GM19438 (cell line): ENCODE measurements around the gene USP17L12.
"Not testable (repeated sequence)": the region's sequence is repeated elsewhere in the genome, so short reads cannot be mapped to it uniquely, and the experiment has no call there.

Experiments used
- ATAC-seq: cut with Tn5 transposase; IDR thresholded peaks from one replicate; pipeline ENCODE4 v1.9.1; 2021; ENCODE audit warnings: low read depth; ENCODE audit not compliant: unreplicated experiment

USP17L12 gene, protein sequence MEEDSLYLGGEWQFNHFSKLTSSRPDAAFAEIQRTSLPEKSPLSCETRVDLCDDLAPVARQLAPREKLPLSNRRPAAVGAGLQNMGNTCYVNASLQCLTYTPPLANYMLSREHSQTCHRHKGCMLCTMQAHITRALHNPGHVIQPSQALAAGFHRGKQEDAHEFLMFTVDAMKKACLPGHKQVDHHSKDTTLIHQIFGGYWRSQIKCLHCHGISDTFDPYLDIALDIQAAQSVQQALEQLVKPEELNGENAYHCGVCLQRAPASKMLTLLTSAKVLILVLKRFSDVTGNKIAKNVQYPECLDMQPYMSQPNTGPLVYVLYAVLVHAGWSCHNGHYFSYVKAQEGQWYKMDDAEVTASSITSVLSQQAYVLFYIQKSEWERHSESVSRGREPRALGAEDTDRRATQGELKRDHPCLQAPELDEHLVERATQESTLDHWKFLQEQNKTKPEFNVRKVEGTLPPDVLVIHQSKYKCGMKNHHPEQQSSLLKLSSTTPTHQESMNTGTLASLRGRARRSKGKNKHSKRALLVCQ

GRCh38 chr4:9219852-9220251, at the start of gene USP17L12:
TSS of gene USP17L12 (plus strand) at chr4:9220152. CDS start at chr4:9220152, 0 bp downstream.
- not testable (repeated sequence) for ATAC-seq

DNA sequence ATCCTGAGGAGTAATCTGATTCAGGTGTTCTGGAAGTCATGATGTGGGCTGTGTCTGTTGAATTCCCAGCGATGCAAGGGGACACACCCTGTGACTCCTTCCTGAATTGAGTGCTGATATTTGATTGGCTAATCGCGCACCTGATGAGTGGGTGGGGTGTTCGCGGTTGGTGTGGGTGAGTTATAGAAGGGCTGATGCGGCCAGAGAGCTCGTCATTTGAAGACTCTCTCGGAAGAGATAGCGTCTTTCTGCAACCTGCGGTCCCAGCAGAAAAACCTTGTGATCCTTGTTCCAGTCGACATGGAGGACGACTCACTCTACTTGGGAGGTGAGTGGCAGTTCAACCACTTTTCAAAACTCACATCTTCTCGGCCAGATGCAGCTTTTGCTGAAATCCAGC, 9.6 kb upstream of the USP17L12 start, which contains the start of gene USP17L10:
USP17L10 (plus strand) TSS at position 301 of the 400 bp plus-strand sequence; CDS start at position 301, 0 bp downstream.
- not testable (repeated sequence) for ATAC-seq

- ATAC-seq = not testable (repeated sequence)
Measured at GRCh38 chr4:9214701-9215100, 5.3 kb upstream of the USP17L12 start.

GRCh38 chr4:9215105-9215504, 4.8 kb upstream of the USP17L12 start, which contains the start of gene USP17L11:
TSS of gene USP17L11 (plus strand) at chr4:9215405. CDS start at chr4:9215405, 0 bp downstream.
- ATAC-seq = not testable (repeated sequence)

DNA sequence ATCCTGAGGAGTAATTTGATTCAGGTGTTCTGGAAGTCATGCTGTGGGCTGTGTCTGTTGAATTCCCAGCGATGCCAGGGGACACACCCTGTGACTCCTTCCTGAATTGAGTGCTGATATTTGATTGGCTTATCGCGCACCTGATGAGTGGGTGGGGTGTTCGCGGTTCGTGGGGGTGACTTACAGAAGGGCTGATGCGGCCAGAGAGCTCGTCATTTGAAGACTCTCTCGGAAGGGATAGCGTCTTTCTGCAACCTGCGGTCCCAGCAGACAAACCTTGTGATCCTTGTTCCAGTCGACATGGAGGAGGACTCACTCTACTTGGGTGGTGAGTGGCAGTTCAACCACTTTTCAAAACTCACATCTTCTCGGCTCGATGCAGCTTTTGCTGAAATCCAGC, 4.6 kb downstream of the USP17L12 start, which contains the start of gene USP17L13:
USP17L13 (plus strand) TSS at position 301 of the 400 bp plus-strand sequence; CDS start at position 301, 0 bp downstream.
- not testable (repeated sequence) for ATAC-seq

DNA sequence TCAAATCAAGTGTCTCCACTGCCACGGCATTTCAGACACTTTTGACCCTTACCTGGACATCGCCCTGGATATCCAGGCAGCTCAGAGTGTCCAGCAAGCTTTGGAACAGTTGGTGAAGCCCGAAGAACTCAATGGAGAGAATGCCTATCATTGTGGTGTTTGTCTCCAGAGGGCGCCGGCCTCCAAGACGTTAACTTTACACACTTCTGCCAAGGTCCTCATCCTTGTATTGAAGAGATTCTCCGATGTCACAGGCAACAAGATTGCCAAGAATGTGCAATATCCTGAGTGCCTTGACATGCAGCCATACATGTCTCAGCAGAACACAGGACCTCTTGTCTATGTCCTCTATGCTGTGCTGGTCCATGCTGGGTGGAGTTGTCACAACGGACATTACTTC, 10.3 kb downstream of the USP17L12 start:
- ATAC-seq = not testable (repeated sequence)

- not testable (repeated sequence) for ATAC-seq
Measured at GRCh38 chr4:9234085-9234484, 14.1 kb downstream of the USP17L12 start, which contains the start of gene USP17L15. TSS of gene USP17L15 (plus strand) at chr4:9234385. CDS start at chr4:9234385, 0 bp downstream.

DNA sequence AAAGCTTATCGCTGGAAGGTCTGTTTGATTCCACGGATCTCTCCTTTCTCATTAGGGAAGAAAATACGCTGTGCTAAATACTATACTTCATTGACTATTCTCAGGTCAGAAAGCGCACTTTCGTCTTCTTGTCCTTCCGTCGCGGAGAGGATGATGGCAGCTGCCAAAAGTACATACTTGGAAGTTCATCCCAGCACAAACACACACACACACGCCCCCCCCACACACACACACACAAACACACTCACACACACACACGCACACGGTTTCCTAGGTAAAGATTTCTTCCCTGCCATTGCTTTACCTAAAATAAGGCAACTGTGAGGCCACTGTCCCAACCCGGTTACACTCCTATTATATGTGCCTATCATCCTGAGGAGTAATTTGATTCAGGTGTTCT, 18.5 kb downstream of the USP17L12 start:
- ATAC-seq = not testable (repeated sequence)

GRCh38 chr4:9243579-9243978, 23.6 kb downstream of the USP17L12 start, which contains the start of gene USP17L17:
TSS of gene USP17L17 (plus strand) at chr4:9243879. CDS start at chr4:9243879, 0 bp downstream.
- not testable (repeated sequence) for ATAC-seq

DNA sequence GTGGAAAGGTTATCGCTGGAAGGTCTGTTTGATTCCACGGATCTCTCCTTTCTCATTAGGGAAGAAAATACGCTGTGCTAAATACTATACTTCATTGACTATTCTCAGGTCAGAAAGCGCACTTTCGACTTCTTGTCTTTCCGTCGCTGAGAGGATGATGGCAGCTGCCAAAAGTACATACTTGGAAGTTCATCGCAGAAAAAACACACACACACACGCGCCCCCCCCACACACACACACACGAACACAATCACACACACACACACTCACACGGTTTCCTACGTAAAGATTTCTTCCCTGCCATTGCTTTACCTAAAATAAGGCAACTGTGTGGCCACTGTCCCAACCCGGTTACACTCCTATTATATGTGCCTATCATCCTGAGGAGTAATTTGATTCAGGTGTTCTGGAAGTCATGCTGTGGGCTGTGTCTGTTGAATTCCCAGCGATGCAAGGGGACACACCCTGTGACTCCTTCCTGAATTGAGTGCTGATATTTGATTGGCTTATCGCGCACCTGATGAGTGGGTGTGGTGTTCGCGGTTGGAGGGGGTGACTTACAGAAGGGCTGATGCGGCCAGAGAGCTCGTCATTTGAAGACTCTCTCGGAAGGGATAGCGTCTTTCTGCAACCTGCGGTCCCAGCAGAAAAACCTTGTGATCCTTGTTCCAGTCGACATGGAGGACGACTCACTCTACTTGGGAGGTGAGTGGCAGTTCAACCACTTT, 28.2 kb downstream of the USP17L12 start, which contains the start of gene USP17L18:
USP17L18 (plus strand) TSS at position 678 of the 728 bp plus-strand sequence; CDS start at position 678, 0 bp downstream.
- ATAC-seq = not testable (repeated sequence)

- ATAC-seq = not testable (repeated sequence)
Measured at GRCh38 chr4:9253078-9253477, 33.1 kb downstream of the USP17L12 start, which contains the start of gene USP17L19. TSS of gene USP17L19 (plus strand) at chr4:9253378. CDS start at chr4:9253378, 0 bp downstream.

DNA sequence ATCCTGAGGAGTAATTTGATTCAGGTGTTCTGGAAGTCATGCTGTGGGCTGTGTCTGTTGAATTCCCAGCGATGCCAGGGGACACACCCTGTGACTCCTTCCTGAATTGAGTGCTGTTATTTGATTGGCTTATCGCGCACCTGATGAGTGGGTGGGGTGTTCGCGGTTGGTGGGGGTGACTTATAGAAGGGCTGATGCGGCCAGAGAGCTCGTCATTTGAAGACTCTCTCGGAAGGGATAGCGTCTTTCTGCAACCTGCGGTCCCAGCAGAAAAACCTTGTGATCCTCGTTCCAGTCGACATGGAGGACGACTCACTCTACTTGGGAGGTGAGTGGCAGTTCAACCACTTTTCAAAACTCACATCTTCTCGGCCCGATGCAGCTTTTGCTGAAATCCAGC, 37.9 kb downstream of the USP17L12 start, which contains the start of gene USP17L20:
USP17L20 (plus strand) TSS at position 301 of the 400 bp plus-strand sequence; CDS start at position 301, 0 bp downstream.
- ATAC-seq = not testable (repeated sequence)

DNA sequence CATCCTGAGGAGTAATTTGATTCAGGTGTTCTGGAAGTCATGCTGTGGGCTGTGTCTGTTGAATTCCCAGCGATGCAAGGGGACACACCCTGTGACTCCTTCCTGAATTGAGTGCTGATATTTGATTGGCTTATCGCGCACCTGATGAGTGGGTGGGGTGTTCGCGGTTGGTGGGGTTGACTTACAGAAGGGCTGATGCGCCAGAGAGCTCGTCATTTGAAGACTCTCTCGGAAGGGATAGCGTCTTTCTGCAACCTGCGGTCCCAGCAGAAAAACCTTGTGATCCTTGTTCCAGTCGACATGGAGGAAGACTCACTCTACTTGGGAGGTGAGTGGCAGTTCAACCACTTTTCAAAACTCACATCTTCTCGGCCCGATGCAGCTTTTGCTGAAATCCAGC, 42.6 kb downstream of the USP17L12 start, which contains the start of gene USP17L21:
USP17L21 (plus strand) TSS at position 301 of the 400 bp plus-strand sequence; CDS start at position 301, 0 bp downstream.
- not testable (repeated sequence) for ATAC-seq

GRCh38 chr4:9267319-9267718, 47.4 kb downstream of the USP17L12 start, which contains the start of gene USP17L22:
TSS of gene USP17L22 (plus strand) at chr4:9267619. CDS start at chr4:9267619, 0 bp downstream.
- not testable (repeated sequence) for ATAC-seq
